PC-9 (cell line): ENCODE data around the gene SPG21.

Source experiments
- CTCF ChIP-seq: fragments of 200-600 bp; sonication (generic); conservative IDR thresholded peaks from 2 replicates; pipeline ENCODE4 v1.6.1; 2017; ENCODE audit warnings: mixed run types, antibody characterized with exemption, mild to moderate bottlenecking, moderate library complexity
- EZH2 ChIP-seq: fragments of 200-600 bp; sonication (generic); IDR thresholded peaks from 2 replicates; pipeline ENCODE4 v1.8.0; 2017; ENCODE audit warnings: antibody characterized with exemption, low read depth

- TF ChIP-seq CTCF (no peak), EZH2 (no peak)
Measured at GRCh38 chr15:64931381-64931780, 58.3 kb downstream of the SPG21 start.
